ENCODE results near the gene MGMT.

- TF ChIP-seq CTCF (conservative IDR thresholded peaks at IDR 0.05; ENCODE audit: low read depth, low read length) (no peak), RAD21 (IDR thresholded peaks at IDR 0.05; ENCODE audit: low read length) (no peak), BHLHE40 (IDR thresholded peaks at IDR 0.05; ENCODE audit: low read depth, low read length) (no peak), ELK1 (IDR thresholded peaks at IDR 0.05; ENCODE audit: borderline replicate concordance, low read depth, low read length) (no peak)
Observed at GRCh38 chr10:129641351-129641750, 174.3 kb downstream of the MGMT start.

All from IMR-90 (cell line).